Measurements from ENCODE around the gene CROCC2. TPM values are rescaled to one million over a fixed set of nuclear protein-coding genes. Genes with fewer than 3 reads are reported as not detected.

The CROCC2 gene
- total RNA-seq, 2 experiments from 2014 or later: not detected

DNA sequence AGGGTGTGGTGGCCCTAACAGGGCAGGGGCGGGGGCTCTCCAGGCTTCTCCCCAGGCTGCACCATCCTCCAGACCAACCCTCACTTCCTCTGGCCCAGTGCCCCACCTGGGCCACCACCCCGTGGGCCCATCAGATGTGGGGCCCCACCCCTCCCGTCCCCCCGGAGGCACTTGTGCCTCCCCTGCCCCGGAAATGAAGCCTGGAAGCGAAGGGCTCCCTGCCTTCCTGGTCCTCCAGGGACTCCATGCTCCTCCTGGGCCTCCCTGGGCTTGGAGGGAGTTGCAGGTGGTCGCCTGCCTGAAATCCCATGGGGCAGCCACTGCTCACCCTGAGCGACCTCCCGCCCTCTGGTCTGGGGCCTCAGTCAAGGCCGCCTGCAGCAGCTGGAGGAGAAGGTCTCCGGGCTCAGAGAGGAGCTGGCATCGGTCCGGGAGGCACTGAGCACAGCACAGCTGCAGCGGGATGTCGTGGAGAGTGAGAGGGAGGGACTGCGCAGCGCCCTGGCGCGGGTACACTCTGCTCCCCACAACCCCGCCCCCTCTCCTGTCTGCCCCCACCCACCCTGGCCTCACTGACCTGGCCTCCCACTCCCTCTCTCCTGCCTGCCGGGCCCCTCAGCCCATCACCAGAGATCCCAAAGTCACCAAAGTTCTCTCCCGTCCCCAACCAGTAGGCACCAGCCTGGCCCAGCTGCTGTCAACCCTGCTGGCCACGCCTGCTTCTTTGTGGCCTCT lies 28.0 kb downstream of the CROCC2 start:
- ATAC-seq: no peak
- H3K4me1 Mint-ChIP-seq (ENCODE audit: low read depth): no peaks in the 10 kb centered on the region
- DNase-seq: no peak
- H3K4me3 Mint-ChIP-seq: no peak overlapping the region
- H3K36me3 Mint-ChIP-seq (ENCODE audit: low read depth): no peaks in the 10 kb centered on the region
- peaks cover 12% of the 10 kb centered on the region for H3K27me3 Mint-ChIP-seq (ENCODE audit: low read depth)
- ChIA-PET CTCF (no interaction called here), POLR2A (no interaction called here)
- no peak overlapping the region for H3K27ac Mint-ChIP-seq
- no peaks in the 10 kb centered on the region for H3K9me3 Mint-ChIP-seq (ENCODE audit: insufficient read depth)

DNA sequence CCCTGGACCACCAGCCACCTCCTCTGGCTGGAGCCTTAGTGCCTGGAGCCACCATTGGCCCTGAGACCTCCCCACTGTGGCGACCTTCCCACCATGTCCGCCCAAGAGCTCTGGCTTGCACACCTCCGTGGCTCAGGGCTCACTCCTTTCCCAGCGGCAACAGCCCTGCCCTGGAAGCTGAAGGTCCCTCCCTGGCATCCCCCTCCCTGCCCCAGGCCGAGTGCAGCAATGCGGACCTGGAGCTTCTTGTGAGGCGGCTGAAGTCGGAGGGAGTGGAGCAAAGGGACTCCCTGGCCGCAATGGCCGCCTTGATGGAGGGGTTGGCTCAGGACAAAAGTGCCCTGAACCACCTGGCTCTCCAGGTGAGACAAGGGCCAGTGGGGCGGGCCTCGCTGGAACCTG lies 28.6 kb downstream of the CROCC2 start:
- ChIA-PET CTCF (no interaction called here), POLR2A (no interaction called here)
- no peaks in the 10 kb centered on the region for H3K4me1 Mint-ChIP-seq (ENCODE audit: low read depth)
- ATAC-seq: no peak
- H3K4me3 Mint-ChIP-seq: no peak overlapping the region
- peaks cover 14% of the 10 kb centered on the region for H3K27me3 Mint-ChIP-seq (ENCODE audit: low read depth)
- H3K9me3 Mint-ChIP-seq (ENCODE audit: insufficient read depth): no peaks in the 10 kb centered on the region
- no peaks in the 10 kb centered on the region for H3K36me3 Mint-ChIP-seq (ENCODE audit: low read depth)
- H3K27ac Mint-ChIP-seq: no peak overlapping the region
- DNase-seq: no peak

DNA sequence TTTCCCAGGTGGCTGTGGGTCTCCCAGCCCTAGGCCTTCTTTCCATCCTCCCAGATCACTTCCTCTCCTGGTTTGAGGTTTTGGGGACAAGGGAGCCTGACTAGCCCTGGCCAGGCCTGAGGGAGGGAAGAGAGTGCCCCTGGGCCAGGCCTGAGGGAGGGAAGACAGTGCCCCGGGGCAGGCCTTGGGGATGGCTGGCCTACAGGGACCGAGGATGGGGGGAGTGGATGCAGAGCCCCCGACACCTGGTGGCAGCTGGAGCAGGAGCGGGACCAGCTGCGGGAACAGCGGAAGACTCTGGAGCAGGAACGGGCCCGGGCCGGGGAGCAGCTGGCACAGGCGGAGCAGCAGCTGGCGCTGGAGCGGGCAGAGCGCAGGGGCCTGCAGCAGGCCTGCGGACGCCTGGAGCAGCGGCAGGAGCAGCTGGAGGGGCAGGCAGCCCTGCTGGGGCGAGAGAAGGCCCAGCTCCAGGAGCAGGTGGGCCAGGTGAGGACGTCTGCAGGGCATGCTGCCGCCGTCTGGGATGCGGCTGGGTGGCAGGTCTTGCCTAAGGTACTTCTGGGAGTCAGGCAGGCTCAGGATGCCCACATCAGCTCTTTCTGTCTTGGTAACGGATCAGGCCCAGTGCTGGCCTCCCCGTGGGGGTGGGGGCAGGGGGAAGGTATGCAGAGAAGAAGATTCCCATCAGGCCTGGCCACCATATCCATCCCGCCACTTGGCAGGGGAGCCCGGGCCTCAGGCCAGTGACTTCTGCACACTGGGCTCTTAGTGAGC lies 29.2 kb downstream of the CROCC2 start:
- CTCF ChIA-PET: no interaction called here
- POLR2A ChIA-PET: no interaction called here
- no peak overlapping the region for H3K27ac Mint-ChIP-seq
- H3K4me1 Mint-ChIP-seq (ENCODE audit: low read depth): no peaks in the 10 kb centered on the region
- H3K4me3 Mint-ChIP-seq: no peak overlapping the region
- no peaks in the 10 kb centered on the region for H3K9me3 Mint-ChIP-seq (ENCODE audit: insufficient read depth)
- DNase-seq (no peak), ATAC-seq (no peak)
- no peaks in the 10 kb centered on the region for H3K36me3 Mint-ChIP-seq (ENCODE audit: low read depth)
- H3K27me3 Mint-ChIP-seq (ENCODE audit: low read depth): peaks cover 18% of the 10 kb centered on the region

DNA sequence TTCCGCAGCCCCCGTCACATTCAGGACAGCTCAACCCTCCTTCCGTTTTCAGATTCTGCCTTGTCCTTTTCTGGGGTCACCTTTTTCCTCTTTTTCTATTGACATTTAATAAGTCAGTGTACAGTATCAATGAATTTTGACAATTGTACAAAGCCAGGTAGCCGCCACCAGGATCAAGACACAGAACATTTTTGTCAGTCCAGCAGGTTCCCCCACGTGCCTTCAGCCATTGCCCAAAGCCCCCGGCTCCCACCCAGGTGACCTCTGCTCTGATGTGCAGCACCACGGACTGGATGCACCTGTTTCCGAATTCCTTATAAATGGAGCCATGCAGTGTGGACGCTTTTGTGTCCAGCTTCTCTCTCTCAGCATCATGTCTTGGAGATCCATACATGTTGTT lies 30.0 kb downstream of the CROCC2 start:
- Mint-ChIP-seq H3K4me3 (no peak overlapping the region), H3K9me3 (ENCODE audit: insufficient read depth) (no peaks in the 10 kb centered on the region), H3K27ac (no peak overlapping the region), H3K36me3 (ENCODE audit: low read depth) (no peaks in the 10 kb centered on the region), H3K27me3 (ENCODE audit: low read depth) (peaks cover 26% of the 10 kb centered on the region), H3K4me1 (ENCODE audit: low read depth) (no peaks in the 10 kb centered on the region)
- ATAC-seq (no peak), DNase-seq (no peak)
- CTCF ChIA-PET: no interaction called here
- POLR2A ChIA-PET: no interaction called here

DNA sequence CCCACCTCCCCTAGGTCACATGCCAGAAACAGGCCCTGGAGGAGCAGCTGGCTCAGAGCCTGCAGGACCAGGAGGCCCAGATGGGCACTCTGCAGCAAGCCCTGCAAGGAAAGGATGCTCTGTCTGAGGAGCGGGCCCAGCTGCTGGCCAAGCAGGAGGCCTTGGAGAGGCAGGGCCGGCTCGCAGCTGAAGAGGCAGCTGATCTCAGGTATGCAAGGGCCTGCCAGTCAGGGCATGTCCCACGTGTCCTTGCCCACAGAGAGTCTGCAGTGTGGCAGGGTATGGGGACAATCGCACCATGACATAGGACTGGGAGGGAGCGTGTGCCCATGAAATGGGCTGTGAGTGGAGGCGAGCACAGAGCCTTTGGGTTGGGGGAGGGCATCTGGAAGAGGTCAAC lies 39.9 kb downstream of the CROCC2 start:
- H3K27ac Mint-ChIP-seq: no peak overlapping the region
- no peaks in the 10 kb centered on the region for H3K4me1 Mint-ChIP-seq (ENCODE audit: low read depth)
- ChIA-PET POLR2A (no interaction called here), CTCF (no interaction called here)
- H3K9me3 Mint-ChIP-seq (ENCODE audit: insufficient read depth): no peaks in the 10 kb centered on the region
- DNase-seq (no peak), ATAC-seq (no peak)
- no peaks in the 10 kb centered on the region for H3K36me3 Mint-ChIP-seq (ENCODE audit: low read depth)
- H3K27me3 Mint-ChIP-seq (ENCODE audit: low read depth): peaks cover 6% of the 10 kb centered on the region
- H3K4me3 Mint-ChIP-seq: no peak overlapping the region

DNA sequence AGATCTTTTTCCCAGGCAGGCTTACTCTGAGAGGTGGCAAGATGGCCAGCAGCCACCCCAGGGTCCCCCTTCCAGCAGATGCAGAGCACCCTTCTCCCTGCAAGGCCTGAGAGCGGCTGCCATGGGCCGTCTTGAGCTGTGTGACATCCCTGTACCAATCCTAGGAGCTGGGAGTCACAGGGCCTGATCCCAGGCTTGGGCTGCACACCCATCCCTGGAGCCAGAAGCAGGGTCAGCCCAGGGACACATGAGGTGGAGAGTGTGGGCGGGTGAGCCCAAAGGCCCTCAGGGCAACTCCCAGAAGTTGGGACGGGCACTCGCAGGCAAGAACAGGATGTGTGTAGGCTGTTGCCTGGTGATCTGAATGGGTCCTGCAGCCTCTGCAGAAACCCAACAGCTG lies 40.5 kb downstream of the CROCC2 start:
- DNase-seq (no peak), ATAC-seq (no peak)
- no peaks in the 10 kb centered on the region for H3K9me3 Mint-ChIP-seq (ENCODE audit: insufficient read depth)
- H3K4me3 Mint-ChIP-seq: no peak overlapping the region
- CTCF ChIA-PET: no interaction called here
- H3K27me3 Mint-ChIP-seq (ENCODE audit: low read depth): peaks cover 2% of the 10 kb centered on the region
- no peaks in the 10 kb centered on the region for H3K36me3 Mint-ChIP-seq (ENCODE audit: low read depth)
- POLR2A ChIA-PET: no interaction called here
- no peak overlapping the region for H3K27ac Mint-ChIP-seq
- no peaks in the 10 kb centered on the region for H3K4me1 Mint-ChIP-seq (ENCODE audit: low read depth)

DNA sequence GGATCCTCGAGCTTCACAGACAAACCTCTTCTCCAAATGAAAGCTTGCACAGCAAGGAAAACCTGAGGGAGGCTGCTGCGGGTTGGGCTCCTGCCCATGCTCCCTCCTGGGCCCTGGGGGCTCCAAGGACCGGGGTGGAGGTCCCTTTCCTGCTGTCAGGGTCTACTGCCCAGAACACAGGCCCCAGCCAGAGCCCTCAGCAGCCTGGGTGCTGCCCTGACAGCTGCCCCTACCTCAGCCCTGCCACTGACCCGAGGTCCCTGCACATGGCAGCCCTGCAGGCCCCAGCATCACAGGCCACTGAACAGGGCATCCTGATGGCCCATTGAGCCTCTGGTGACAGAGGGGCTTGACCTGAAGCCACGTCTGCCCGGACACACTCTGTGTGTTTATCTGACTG lies 41.0 kb downstream of the CROCC2 start:
- ATAC-seq: no peak
- peaks cover 2% of the 10 kb centered on the region for H3K27me3 Mint-ChIP-seq (ENCODE audit: low read depth)
- DNase-seq: no peak
- H3K4me1 Mint-ChIP-seq (ENCODE audit: low read depth): no peaks in the 10 kb centered on the region
- H3K4me3 Mint-ChIP-seq: no peak overlapping the region
- H3K9me3 Mint-ChIP-seq (ENCODE audit: insufficient read depth): no peaks in the 10 kb centered on the region
- H3K27ac Mint-ChIP-seq: no peak overlapping the region
- H3K36me3 Mint-ChIP-seq (ENCODE audit: low read depth): no peaks in the 10 kb centered on the region
- POLR2A ChIA-PET: no interaction called here
- CTCF ChIA-PET: no interaction called here

DNA sequence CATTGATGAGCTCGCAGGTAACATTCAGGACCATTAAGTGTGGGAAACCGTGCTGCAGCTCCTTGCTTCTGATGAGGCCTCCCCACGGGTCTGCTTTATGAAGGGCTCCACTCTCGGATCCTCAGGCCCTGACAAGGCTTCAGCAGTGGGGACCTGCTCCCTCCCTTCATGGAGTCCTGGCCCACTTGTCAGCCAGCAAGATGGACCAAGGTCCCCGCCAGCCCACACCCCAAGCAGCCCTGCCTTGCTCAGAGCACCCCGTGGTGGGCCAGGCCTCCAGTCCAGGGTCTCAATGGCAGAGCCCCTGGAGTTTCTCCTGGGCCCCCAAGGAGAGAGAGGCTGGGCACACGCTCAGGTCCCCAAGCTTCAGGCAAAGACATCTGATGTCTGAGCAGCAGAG lies 41.5 kb downstream of the CROCC2 start:
- Mint-ChIP-seq H3K4me3 (no peak overlapping the region), H3K27me3 (ENCODE audit: low read depth) (peaks cover 2% of the 10 kb centered on the region), H3K4me1 (ENCODE audit: low read depth) (no peaks in the 10 kb centered on the region), H3K36me3 (ENCODE audit: low read depth) (no peaks in the 10 kb centered on the region), H3K27ac (no peak overlapping the region), H3K9me3 (ENCODE audit: insufficient read depth) (no peaks in the 10 kb centered on the region)
- no peak for ATAC-seq
- DNase-seq: no peak
- ChIA-PET POLR2A (no interaction called here), CTCF (no interaction called here)

DNA sequence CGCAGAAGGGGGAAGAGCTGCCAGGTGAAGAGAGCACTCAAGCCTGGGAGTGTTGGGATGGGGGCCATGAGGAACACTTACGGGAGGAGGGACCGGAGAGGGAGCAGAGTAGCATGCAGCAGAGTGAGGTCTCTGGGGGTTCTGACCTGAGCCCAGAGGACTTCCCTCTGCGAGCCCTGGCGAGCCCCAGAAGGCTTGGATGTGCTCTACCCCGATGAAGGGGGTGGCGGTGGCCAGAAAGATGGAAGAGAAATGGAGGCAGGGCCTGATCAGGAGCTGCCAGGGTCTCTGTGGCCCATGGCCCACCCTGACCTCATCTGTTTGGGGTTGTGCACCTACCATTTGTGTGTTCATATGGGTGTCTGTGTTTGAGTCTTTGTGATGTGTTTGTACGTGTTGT lies 42.0 kb downstream of the CROCC2 start:
- H3K27me3 Mint-ChIP-seq (ENCODE audit: low read depth): peaks cover 2% of the 10 kb centered on the region
- H3K27ac Mint-ChIP-seq: no peak overlapping the region
- CTCF ChIA-PET: no interaction called here
- H3K4me3 Mint-ChIP-seq: no peak overlapping the region
- ATAC-seq: no peak
- H3K9me3 Mint-ChIP-seq (ENCODE audit: insufficient read depth): no peaks in the 10 kb centered on the region
- H3K4me1 Mint-ChIP-seq (ENCODE audit: low read depth): no peaks in the 10 kb centered on the region
- no peaks in the 10 kb centered on the region for H3K36me3 Mint-ChIP-seq (ENCODE audit: low read depth)
- no peak for DNase-seq
- POLR2A ChIA-PET: no interaction called here

DNA sequence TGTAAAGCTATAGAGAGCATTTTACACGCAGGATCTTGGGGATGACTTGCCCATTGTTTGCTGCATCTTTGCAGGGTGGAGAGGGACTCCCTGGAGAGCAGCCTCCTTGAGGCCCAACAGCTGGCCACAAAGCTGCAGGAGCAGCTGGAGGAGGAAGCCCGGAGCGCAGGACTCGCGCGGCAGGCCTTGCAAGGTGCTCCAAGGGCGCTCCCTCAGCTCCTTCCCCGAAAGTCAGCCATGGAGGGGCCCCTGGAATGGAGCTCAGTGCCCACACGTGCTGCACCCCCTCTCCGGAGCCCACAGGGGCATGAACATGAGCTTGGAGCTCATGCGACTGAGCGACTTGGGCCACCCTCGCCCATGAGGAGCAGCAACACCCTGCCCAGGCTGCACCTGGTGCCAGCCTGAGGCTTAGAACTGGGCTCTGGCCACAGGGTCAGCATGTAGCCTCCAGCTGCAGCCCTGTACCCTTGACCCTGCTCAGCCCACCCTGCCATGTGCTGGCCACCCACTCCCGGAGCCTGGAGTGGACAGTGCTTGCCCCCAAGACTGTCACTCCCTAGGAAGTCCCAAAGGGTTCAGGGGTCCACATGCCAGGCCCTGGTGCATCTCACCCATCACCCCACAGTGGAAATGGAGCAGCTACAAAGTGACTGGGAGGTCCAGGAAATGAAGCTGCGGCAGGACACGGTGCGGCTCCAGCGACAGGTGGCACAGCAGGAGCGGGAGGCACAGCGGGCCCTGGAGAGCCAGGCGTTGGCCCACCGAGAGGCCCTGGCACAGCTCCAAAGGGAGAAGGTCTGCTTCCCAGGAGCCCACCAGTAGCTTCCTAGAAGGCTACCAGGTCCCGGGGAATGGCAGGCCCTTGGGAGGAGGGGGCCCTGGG lies 43.0 kb downstream of the CROCC2 start:
- Mint-ChIP-seq H3K4me3 (no peak overlapping the region), H3K27me3 (ENCODE audit: low read depth) (peaks cover 2% of the 10 kb centered on the region), H3K27ac (no peak overlapping the region), H3K4me1 (ENCODE audit: low read depth) (no peaks in the 10 kb centered on the region), H3K9me3 (ENCODE audit: insufficient read depth) (no peaks in the 10 kb centered on the region), H3K36me3 (ENCODE audit: low read depth) (no peaks in the 10 kb centered on the region)
- DNase-seq: no peak
- ChIA-PET CTCF (no interaction called here), POLR2A (no interaction called here)
- no peak for ATAC-seq

DNA sequence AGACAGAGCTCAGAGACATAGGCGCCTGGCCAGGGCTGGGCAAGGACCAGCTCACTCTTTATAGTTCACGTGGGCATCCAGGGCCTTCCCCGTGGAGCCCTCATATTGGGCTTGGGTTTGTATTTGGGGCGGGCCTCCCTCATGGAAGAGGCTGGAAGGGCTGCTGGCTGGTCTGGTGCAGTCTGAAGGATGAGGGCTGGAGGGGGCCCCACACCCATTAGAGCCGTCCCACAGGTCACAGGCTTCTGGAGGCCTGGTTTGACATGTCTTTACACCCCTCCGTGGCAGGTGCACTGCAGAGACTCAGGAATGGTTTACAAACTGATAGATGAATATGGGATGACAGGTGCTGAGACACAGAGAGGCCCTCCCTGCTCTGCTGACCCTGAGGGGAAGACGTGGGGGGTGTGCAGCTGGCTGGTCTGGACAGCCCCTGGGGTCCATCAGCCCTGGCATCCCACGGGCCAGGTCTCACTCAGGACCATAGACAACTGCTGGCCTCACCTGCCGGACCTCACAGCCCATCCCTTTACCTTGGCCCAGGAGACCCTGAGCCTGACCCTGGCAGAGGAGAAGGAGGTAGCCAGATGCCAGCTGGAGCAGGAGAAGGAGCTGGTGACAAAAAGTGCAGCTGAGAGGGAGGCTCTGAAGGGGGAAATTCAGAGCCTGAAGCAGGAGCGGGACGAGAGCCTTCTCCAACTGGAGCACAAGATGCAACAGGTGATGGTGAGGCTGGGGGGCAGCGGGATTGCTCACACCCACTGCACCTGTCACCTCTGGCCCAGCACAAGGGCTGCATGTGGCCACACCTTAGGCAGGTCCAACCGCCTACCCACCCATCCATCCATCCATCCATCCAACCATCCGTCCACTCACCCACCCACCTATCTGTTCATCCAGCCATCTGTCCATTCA lies 43.9 kb downstream of the CROCC2 start:
- no peak overlapping the region for H3K27ac Mint-ChIP-seq
- POLR2A ChIA-PET: no interaction called here
- ATAC-seq (no peak), DNase-seq (no peak)
- no peaks in the 10 kb centered on the region for H3K9me3 Mint-ChIP-seq (ENCODE audit: insufficient read depth)
- no peaks in the 10 kb centered on the region for H3K27me3 Mint-ChIP-seq (ENCODE audit: low read depth)
- CTCF ChIA-PET: no interaction called here
- H3K4me1 Mint-ChIP-seq (ENCODE audit: low read depth): no peaks in the 10 kb centered on the region
- no peak overlapping the region for H3K4me3 Mint-ChIP-seq
- no peaks in the 10 kb centered on the region for H3K36me3 Mint-ChIP-seq (ENCODE audit: low read depth)

Data from activated CD8-positive, alpha-beta T cell treated with anti-CD3 and anti-CD28 coated beads, Interleukin-2, amount 10 ng/mL, durations not matched to agents 7 days and 5 days (primary cell).